A549 treated with ZK216348 at 1 μM for 4 hours (cell line): ENCODE data around the gene RRAS2. TPM values are rescaled to one million over a fixed set of nuclear protein-coding genes. Genes with fewer than 3 reads are reported as not detected.

Source experiments
- total RNA-seq: library from RNA; stranded (reverse); fragments of 200-300 nt; extraction: Qiagen RNA extraction; gene quantifications from 5 replicates; pipeline ENCODE4 v1.2.3, GENCODE V29; 2022; ENCODE audit warnings: low read depth

Gene RRAS2
- total RNA-seq, result 49.4 to 67.6 TPM (median 54.7 TPM) in 5 replicates

DNA sequence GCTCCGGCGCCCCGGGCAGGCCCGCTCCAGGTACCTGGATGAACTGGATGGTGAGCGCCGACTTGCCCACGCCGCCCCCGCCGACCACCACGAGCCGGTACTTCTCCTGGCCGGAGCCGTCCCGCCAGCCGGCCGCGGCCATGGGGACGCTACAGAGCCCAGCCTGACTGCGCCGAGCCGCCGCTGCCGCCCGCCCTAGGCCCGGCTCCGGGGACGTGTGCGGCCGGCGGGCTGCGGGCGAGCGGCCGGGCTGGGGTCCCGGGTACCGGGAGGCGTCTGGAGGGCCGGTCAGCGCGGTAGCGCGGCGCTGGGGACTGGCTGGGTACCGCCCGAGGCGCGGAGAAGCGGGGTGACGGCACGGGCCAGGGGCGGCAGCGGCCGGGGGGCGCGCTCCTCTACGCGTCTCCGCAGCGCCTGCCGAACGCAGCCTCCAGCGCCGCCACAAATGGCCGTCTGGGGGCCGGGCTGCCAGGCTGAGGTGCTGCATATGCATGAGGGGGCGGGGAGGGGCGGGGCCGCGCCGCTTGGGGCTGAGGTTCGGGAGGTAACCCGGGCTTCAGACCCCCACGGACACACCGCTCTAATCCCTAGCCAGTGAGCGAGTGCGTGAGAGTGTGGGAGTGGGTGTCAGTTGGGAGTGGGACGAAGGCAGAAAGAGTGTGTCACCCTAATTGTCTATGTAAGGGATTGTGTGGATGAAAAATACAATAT lies at the start of gene RRAS2:
Gene RRAS2 (minus strand): TSS at position 455 of the 711 bp plus-strand sequence. CDS start 313 bp downstream, at position 142.

Other genes starting within 250 kb of the RRAS2 start
- gene COPB1, start 140.6 kb upstream of the RRAS2 start, total RNA-seq, result 97.4 to 131 TPM (median 116 TPM) in 5 replicates
- 161 to 186 TPM (median 177 TPM) in 5 replicates for gene PSMA1, start 161.2 kb upstream of the RRAS2 start, total RNA-seq